GM19463 (cell line): ENCODE results near the gene ANGPT4.
A peak's percentile ranks its signal among the peaks of the same experiment; 100 is the strongest.

Experiments
- ATAC-seq: cut with Tn5 transposase; IDR thresholded peaks from one replicate; pipeline ENCODE4 v1.9.1; 2021; ENCODE audit warnings: mild to moderate bottlenecking, moderate library complexity; ENCODE audit not compliant: unreplicated experiment

Gene ANGPT4

GRCh38 chr20:846894-847278, 69.2 kb downstream of the ANGPT4 start:
- ATAC-seq: no peak

- no peak for ATAC-seq
Observed at GRCh38 chr20:845941-846893, 69.9 kb downstream of the ANGPT4 start.

- no peak for ATAC-seq
Observed at GRCh38 chr20:845226-845868, 70.8 kb downstream of the ANGPT4 start.

GRCh38 chr20:844473-845225, 71.5 kb downstream of the ANGPT4 start:
- peak; percentile 96 for ATAC-seq

- ATAC-seq: no peak
Observed at GRCh38 chr20:843912-844311, 72.2 kb downstream of the ANGPT4 start.

GRCh38 chr20:842547-842940, 73.6 kb downstream of the ANGPT4 start:
- no peak for ATAC-seq

- ATAC-seq: no peak
Observed at GRCh38 chr20:841568-842546, 74.3 kb downstream of the ANGPT4 start.

GRCh38 chr20:840858-841567, 75.1 kb downstream of the ANGPT4 start:
- no peak for ATAC-seq

- ATAC-seq: no peak
Observed at GRCh38 chr20:840503-840857, 75.7 kb downstream of the ANGPT4 start.

GRCh38 chr20:839626-840025, 76.5 kb downstream of the ANGPT4 start:
- no peak for ATAC-seq

GRCh38 chr20:839015-839414, 77.1 kb downstream of the ANGPT4 start:
- ATAC-seq: no peak

- ATAC-seq: no peak
Observed at GRCh38 chr20:836190-836589, 79.9 kb downstream of the ANGPT4 start.

GRCh38 chr20:835608-836045, 80.5 kb downstream of the ANGPT4 start:
- no peak for ATAC-seq

GRCh38 chr20:834151-834746, 81.9 kb downstream of the ANGPT4 start:
- ATAC-seq: no peak

- ATAC-seq: peak; percentile 99
Observed at GRCh38 chr20:833450-834150, 82.5 kb downstream of the ANGPT4 start, which contains the start of gene FAM110A. TSS of gene FAM110A (plus strand) at chr20:833715. CDS start at chr20:844805, 11,090 bp downstream.

GRCh38 chr20:833121-833449, 83.0 kb downstream of the ANGPT4 start:
- ATAC-seq: no peak

- no peak for ATAC-seq
Observed at GRCh38 chr20:831956-832355, 84.2 kb downstream of the ANGPT4 start.

GRCh38 chr20:831251-831650, 84.9 kb downstream of the ANGPT4 start:
- ATAC-seq: no peak
